ENCODE results near the gene DPYSL4.

The DPYSL4 gene

DNA sequence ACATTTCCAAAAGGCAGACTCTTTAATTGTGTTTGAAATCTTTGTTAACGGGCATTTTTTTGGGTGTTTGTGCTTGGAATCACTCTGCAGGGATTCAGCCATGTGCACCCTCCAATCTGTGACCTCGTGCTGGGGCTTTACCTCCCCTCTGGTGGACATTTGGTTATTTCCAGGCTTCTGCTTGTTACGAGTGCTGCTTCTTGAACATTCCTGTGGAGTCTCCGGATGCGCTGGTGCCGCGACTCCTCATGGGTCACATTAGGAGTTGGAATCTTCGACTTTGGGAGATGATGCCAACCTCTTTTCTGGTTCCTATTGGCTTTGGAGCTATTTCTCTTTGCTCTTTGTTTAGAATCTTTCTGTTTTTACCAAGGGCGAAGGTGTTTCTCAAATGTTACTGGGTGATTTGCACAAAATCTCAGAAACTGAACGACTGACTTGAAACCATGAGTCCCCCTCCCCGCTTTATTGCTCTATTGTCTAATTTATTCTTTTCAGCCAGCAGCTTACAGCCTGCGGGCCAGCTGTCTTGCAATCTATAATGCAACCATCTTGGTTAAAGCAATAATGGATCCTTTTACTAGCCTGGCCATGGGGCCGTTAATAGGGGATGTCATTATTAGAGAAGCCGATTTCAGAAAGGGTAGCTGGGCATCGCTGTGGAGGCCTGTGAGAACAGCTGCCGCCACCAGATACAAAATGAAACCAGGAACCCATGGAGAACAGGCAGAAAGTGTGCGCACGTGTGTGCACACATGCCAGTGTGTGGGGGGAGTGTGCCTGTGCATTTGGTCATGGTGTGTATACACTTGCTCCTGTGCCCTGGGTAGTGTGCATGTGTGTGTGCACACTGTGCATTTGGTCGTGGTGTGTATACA lies 9.9 kb upstream of the DPYSL4 start:
- in situ Hi-C loops (cut with HindIII; ENCODE audit: low sequenced_read_pairs), result no loop called here

DNA sequence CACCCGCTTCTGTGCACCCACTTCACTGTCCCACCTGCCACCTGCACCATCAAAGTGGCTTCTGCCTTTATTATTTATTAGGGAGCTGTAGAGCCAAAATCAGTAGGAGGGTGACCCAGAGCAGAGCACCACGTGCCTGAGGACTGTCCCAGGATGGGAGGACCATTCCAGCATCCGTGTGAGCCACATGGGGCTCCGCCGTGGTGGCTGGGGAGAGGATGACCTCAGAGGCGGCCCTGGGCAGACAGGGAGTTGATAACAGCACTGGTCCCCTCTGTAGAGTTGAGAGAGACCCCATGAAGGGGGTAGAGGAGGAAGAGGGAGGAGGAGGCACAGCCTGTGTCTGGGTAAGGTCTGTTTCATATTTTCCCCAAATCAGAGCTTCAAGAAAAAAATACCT lies 8.7 kb upstream of the DPYSL4 start:
- in situ Hi-C loops (cut with HindIII; ENCODE audit: low sequenced_read_pairs), result no loop called here

DNA sequence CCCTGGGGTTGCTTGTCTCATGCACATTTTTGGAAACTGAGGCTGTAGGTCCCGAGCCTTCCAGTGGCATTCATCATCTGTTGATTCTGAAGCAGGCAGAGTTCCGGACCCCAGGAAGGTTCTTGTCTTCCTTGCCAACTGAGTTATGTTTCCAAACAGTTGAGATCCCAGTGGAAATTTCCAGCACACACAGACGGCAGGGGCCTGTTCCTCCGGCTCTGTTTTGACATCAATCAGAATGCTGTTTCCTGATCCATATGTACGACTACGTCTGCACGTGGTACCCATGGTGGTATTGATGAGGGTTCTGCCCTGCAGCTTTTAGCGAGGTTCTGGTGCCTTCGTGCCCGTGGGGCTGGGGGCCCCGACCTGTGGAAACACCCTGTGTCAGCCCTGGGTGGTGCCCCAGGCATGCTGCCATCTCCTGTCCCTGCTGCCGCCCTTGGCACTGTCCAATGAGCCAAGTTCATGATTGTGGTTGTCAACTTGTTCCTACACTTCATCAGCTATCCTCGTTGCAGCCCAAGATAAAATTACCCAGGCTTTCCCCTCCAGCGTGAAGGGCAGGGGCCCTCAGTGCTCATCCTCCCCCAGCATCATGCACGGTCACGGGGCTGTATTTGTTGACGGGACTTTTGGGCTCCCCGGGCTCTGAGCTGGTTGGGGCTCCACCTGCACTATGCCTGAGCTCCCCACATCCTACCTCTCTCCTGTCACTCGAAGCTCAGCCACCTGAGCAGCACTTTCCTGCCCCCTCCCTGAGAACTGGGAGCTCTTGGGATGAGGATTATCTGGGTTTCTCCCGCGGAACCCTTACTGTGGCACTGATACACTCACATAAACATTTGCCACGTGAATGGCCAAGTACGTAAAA lies 7.8 kb upstream of the DPYSL4 start:
- in situ Hi-C loops (cut with HindIII; ENCODE audit: low sequenced_read_pairs), result no loop called here

DNA sequence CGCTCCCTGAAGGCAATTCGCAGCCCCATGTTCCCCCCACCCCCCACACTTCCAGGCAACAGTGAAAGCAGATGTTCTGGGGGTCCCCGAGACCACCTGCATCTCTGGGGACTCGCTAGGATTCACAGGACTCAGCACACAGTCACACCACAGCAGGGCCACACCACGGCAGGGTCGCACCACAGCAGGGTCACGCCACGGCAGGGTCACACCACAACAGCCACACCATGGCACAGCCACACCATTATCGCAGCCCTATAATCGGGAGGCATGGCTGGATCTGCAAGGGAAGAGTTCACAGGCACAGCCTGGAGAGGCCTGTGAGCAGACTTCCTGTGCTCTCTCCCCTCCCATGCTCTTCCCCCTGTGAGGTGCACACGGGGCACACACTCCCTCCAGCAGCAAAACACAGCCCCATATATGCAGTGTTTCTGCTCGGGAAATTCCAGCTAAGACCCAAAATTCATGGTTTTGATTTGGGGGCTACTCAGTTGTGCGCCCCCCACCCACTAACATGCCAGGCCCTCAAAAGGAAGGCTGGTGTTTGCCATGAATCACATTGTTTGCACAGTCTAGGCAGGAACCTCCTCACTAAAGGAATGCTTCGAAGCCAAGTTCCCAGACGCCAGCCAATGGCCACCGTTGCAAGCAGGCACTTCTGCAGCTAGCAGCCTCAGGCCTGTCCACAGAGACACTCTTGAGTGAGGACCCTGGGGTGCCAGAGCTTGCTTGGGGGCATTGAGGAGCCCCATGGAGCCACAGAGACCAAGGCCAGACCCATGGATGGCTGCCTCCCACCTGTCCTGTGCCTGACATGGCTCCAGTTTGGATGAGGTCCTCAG lies 7.0 kb upstream of the DPYSL4 start:
- in situ Hi-C loops (cut with HindIII; ENCODE audit: low sequenced_read_pairs), result no loop called here

DNA sequence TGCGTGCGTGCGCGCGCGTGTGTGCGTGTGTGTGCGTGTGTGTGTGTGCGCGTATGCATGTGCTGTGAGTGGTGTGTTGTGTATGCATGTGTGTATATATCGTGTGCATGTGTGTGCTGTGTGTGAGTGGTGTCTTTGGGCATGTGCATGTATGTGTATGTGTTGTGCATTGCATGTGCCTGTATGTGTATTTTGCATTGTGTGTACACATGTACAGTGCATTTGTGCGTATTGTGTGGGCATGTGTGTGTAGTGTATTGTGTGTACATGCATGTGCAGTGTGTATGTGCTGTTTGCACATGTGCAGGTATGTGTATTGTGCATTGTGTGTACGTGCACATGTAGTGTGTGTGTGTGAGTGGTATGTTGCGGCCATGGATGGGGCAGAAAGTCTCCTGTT lies 6.0 kb upstream of the DPYSL4 start:
- in situ Hi-C loops (cut with HindIII; ENCODE audit: low sequenced_read_pairs), result no loop called here

DNA sequence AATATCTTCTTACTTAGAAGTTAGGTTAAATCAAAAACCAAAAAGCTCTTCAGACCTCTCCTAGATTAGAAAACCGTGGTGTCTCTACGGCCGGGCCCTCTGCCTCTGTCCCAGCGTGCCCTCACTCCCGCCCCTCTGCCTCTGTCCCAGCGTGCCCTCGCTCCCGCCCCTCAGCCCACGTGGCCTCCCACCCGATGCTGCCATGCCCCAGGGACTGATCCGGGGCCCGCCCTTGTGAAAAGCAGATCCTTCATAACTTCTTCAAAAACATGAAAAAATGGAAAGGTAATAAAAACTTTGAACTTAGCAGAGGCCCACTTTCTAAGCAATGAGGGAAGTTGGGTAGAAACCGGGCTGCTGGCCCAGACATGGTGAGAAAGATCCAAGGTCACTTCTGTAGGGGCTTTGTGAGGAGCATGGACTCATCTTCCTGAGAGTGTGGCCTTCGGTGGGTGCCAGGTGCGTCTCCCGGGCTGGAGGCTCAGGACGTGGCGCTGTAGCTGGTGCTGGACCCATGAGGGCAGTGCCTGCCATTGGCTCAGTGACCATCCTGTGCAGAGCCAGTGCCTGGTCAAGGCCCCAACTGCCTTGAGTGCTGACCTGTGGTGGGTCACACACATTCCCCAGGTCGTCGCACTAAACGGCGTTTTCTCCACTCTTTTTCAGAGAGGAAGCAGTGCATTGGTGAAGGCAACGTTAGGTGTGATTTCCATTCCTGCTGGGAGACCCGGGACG lies 4.9 kb upstream of the DPYSL4 start:
- in situ Hi-C loops (cut with HindIII; ENCODE audit: low sequenced_read_pairs), result no loop called here

DNA sequence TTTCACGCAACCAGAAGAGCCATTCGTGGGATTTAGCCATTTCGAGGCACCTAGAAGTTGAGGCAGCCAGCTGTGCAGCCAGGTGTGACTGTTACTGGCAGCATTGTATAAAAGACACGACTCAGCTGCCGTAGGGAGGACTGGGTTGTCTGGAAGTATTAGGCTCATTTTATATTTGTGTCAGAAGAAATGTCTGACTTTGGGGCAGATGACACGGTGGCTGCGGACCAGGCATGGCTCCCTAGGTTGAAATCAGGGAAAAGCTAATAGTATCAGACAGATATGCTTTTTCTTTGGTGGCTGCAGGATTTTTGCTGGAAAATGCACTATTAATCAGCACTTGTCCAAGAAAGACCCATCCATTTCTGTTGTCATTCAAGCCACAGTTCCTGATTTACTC lies 4.2 kb upstream of the DPYSL4 start:
- in situ Hi-C loops (cut with HindIII; ENCODE audit: low sequenced_read_pairs), result no loop called here

DNA sequence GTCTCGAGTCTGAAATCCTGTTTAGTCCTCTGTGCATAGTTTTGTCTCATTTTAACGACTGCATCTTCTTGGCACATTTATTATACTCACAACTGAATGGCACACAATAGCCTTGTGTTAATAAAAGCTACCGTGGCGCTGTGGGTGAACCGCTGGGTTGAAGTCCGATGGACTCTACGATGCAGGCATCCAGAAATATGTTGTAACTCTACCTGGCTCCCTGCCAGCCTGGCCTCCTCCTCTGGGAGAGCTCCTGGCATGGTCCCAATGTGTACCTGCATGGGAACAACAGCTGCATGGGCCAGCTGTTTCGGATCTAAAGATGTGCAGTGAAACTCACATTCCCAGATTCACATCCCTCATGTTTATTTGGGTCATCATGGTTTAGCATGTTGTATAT lies 3.7 kb upstream of the DPYSL4 start:
- in situ Hi-C loops (cut with HindIII; ENCODE audit: low sequenced_read_pairs), result no loop called here

DNA sequence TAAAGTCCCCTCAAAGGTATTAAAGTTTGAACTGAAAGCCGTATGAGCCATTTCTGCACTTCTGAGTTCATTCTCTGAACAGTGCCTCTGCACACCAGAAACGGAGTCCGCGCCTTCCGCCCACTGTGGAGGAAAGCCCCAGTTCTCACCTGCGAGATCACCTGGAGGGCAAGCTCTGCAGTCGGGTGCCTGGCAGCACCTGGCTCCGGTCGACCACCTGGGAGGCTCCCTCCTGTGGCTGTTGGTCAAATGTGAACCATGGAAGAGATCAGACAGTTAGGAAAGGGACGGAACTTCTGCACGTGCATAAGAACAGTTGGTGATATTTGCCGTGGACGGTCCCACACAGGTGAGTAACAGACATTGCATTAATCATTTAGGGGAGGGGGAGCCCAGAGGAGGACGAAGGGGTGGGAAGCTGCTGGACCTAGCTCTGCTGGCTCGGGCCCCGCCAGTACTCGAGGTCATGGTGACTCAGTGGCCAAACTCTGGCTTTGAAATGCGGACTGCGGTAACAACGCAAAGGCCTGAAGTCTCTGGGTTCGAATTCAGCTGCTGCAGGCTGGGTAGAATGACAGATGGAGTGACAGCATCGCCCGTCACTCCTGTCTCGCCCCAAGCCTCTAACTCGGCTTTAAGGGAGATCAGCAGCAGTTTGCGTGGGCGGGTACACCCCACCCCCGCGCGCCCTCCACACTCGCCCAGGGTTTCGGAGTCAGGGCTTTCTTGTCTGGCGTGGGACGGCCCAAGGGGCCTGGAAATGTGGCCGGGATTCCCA lies 1.7 kb upstream of the DPYSL4 start:
- in situ Hi-C loops (cut with HindIII; ENCODE audit: low sequenced_read_pairs), result no loop called here

DNA sequence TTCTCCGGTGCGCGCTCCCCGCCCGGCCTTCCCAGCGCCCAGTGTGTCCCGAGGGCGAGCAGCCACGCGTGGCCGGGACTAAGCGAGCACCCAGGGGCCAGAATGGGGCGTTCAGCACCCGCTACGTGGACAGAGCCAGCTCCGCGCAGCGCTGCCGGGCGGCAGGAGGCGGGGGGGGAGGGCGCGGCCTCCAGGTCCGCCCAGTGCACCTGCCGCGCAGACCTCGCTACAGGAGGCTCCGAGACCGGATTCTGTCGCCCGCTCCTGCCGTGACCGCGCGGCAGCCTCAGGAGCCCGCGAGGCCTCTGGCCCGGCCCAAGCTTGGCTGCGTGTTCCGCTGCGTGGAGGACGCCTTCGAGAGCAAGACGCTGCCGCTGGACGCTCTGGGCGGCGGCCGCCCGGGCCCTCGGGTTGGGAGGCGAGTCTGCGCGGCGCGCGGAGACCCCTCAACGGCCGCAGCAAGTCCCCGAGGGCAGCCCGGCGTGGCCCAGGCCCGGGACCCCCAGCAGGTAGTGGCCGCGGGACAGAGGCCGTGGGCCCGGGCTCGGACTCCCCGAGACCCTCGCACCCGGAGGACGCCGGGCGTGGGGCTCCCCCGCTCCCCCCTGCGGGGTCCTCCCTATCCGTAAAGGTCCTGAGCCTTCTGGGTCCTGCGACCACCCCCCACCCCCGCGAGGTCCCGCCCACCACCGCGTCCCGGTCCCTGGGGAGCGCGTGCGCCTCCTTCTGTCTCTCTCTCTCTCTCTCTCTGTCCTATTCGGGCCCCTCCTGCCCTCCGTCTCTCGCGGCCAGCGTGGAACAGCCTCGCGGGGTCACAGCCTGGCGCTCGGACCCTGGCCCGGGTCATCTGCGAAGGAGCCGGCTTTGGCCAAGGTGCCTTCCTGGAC lies 904 bp upstream of the DPYSL4 start:
- in situ Hi-C loops (cut with HindIII; ENCODE audit: low sequenced_read_pairs), result no loop called here

DNA sequence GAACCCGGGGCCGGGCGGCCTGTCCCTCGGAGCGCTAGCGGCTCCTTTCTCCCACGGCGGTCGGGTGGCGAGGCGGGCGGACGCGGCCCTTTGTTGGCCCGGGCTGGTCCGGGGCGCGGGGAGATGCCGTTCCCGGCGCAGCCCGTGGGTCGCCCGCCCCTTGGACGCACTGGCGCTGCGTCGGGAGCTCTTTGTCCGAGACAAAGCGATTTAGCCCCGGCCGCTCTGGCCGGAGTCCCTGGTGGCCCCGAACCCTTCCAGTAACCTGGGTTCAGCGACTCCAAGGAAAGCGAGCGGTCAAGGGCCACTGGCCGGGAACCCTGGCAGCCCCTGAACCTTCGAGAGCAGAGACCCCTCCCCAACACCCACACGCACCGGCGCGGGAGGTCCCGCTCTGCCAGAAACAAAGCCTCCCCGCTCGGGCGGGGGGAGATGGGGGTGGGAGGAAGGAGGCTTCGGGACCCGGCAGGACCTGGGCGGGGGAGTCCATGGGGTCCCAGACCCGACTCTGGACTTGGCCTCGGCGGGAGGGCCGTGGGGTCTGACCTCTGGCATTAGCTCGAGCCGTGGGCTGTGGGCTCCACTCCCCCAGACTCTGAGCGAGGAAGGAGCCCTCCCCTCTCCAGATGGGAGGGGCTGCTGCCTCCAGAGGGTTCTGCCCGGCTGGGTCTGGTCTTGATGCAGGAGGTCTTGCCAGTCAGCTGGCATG lies 836 bp downstream of the DPYSL4 start:
- in situ Hi-C loops (cut with HindIII; ENCODE audit: low sequenced_read_pairs), result no loop called here

DNA sequence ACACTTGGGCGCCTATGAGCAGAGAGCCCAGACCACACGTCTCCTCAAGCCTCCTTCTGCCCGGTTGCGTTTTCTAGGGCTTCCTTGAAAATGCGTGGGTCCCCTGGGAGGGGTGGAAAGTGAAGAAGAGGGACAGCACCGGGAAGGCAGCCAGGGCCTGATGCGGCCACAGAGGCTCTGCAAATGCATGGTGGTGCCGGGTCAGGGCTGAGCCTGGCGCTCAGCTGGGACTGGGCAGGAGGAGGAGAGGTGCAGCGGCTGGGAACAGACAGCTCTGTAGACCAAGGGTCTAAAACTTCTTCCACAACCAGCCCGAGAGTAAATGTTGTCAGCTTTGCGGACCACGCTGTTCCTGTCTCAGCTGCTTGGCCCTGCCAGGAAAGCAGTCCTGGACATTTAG lies 1.6 kb downstream of the DPYSL4 start:
- in situ Hi-C loops (cut with HindIII; ENCODE audit: low sequenced_read_pairs), result no loop called here

DNA sequence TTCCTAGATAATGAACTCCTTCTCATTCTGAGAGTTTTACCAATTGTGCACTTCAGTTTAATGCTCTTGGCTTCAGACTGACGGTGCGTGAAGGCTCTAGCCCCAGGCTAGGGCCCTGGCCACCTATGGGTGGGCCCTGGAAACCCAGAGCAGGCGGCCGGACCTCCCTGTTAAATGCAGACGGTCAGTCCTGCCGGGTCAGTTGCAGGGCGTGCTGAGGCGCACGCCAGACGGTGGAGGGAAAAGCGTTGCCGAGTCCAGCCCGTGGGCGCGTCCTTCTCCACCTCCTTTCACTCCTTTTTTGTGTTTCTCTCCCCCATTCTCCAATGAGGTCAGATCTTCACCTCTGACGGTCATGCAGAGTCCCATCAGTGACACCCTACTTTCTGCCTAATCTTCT lies 2.3 kb downstream of the DPYSL4 start:
- in situ Hi-C loops (cut with HindIII; ENCODE audit: low sequenced_read_pairs), result no loop called here

DNA sequence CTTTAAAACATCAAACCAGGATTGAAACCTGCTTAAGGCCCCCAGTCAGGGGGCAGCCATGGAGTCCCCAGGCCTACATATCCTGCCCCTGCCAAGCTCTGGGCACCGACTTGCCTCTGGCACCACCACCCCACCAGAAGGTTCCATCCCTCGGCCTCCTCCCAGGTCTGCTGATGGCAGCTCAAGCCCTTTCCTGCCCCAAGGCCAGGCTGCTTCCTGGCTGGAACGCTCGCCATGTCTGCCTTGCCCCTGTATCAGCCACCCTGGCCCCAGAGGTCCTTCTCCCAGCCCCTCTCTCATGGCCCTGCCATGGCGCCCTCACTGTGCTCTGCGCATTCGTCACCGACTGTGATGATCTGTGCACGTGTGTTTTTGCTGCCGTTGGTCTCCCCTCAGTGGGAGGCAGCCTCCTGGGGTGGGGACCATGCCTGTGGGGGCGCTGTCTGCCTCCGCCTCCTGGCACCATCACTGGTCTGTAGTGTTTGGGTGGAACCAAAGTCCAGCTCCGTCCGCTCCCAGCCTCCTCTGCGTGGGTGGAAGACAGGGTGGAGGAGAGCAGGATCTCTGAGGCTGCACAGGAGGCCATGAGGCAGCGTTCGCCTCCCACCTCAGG lies 3.2 kb downstream of the DPYSL4 start:
- in situ Hi-C loops (cut with HindIII; ENCODE audit: low sequenced_read_pairs), result no loop called here

DNA sequence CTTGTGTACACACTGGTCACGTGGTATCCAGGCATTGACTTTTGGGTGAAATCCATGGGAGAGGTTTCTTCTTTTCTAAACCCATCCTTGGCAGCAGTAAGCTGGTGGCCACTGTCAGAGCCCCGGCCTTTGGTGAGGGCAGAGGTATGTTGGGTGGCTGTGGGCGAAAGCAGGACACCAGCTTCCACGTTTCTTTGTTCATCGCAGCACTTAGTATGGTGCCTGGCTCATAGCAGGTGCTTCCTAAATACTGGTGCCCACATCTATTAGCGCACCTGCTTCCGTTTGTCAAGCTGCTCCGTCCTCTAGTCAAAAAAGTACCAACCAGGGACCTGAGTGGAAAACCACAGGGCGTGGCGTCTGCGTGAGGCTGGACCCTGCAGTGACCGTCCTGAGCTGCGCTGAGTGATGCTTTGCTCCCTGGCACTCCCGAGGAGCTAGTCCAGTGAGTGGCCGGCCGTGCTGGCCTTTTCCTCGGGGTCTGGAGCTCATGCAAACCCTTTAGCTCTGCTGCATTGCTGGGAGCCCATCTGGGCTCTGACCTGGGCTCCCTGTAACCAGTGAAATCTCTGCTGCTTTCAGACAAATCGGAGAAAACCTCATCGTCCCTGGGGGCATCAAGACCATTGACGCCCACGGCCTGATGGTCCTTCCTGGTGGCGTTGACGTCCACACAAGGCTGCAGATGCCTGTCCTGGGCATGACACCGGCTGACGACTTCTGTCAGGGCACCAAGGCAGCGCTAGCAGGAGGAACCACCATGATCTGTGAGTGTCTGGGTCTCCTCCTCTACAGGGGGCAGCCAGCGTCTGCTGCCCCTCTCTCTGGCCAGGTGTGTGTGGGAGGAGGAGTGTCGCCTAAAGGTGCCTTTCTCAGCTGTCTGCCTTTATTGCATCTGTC lies 5.6 kb downstream of the DPYSL4 start:
- in situ Hi-C loops (cut with HindIII; ENCODE audit: low sequenced_read_pairs), result no loop called here

DNA sequence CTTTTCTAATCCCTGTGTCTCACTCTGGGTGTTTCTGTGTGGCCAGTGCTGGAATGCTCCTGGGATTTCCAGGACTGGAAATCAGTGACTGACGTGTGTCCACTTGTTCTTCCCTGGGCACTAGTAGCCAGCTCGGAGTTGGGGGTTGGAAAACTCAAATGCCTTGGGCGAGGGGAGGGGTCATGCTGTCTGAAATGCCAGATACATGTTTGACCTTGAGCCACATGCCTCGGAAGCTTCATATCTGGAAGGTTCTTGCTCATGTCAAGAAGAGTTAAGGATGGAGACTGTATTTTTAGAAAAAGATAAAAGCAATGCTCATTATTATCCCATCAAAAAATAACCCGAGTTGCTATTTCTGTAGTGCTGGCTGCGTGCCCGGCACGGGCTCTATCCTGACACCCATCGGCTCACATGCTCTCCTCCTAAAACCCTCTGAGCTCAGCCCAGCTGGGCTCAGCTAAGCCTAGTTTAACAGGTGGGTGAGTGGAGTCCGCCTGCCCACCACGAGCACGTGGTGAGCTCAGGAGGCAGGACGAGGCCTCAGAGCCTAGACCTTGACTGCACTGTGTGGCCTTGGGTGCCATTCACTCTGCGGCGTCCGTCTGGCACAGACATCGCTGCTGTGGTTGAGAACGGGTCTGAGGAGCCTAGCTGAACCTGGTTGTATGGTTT lies 6.4 kb downstream of the DPYSL4 start:
- in situ Hi-C loops (cut with HindIII; ENCODE audit: low sequenced_read_pairs), result no loop called here

Measured in endothelial cell of hepatic sinusoid (primary cell).